ENCODE data around the gene AP1S3. TPM values are rescaled to one million over a fixed set of nuclear protein-coding genes. Genes with fewer than 3 reads are reported as not detected.

The AP1S3 gene
- total and polyA plus RNA-seq, 2 donors (not counting 3 experiments of a cell fraction or from before 2014, with no cell fraction given) = 0.69 to 3.8 TPM

DNA sequence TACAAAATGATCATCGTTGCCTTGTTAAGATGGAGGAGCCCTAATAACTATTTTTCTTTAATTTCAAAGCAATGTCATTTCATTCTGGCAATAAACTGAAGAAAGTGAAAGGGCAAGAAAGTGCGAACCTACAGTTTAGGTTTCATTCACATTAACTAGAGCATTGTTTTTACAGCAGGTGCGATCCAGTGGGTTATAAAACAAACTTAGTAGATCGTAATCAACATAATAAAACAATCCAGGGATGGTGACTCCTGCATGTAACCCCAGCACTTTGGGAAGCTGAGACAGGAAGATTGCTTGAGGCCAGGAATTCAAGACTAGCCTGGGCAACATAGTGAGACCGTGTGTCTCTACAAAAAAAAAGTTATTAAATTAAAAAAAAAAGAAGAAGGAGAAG is 51.1 kb downstream of the AP1S3 start:
- dilution Hi-C loops (cut with MboI; ENCODE audit: extremely low pct_ligation_motif_present, low sequenced_read_pairs) (no loop called here), intact Hi-C loops (cut with micrococcal nuclease) (no loop called here)
- Histone ChIP-seq H2AFZ (ENCODE audit: low read depth, low read length) (no peak overlapping the region), H3K27ac (ENCODE audit: insufficient read depth, low read depth, low read length) (no peak overlapping the region), H4K20me1 (replicated peaks; ENCODE audit: control insufficient read depth, extremely low read depth, insufficient read depth, low read length) (no peaks in the 10 kb centered on the region), H3K9me1 (replicated peaks; ENCODE audit: control insufficient read depth, extremely low read depth, insufficient read depth, low read length) (peaks cover 2% of the 10 kb centered on the region), H3K4me2 (ENCODE audit: insufficient read depth, low read length) (no peak overlapping the region), H3K9ac (replicated peaks; ENCODE audit: extremely low read depth, insufficient read depth, low read length) (no peak overlapping the region), H3K79me2 (ENCODE audit: control insufficient read depth, insufficient read depth, low read length) (no peaks in the 10 kb centered on the region), H3K4me1 (ENCODE audit: control insufficient read depth, extremely low read depth, insufficient read depth, low read length) (no peaks in the 10 kb centered on the region), H3K36me3 (ENCODE audit: control insufficient read depth in 2 of 2, extremely low read depth in 1 of 2, insufficient read depth in 2 of 2, low read length in 2 of 2) (no peaks in the 10 kb centered on the region), H3K4me3 (replicated peaks in 1 of 3; ENCODE audit: insufficient read depth in 1 of 3, low read depth in 1 of 3, low read length in 3 of 3) (no peak overlapping the region), H3K27me3 (ENCODE audit: control insufficient read depth in 2 of 2, insufficient read depth in 2 of 2, low read length in 2 of 2) (no peaks in the 10 kb centered on the region), H3K9me3 (replicated peaks; ENCODE audit: control insufficient read depth, insufficient read depth, low read length) (no peaks in the 10 kb centered on the region)
- FAIRE-seq = no peak
- DNase-seq (ENCODE audit: low read depth, low spot score) = no peak
- POLR2A ChIA-PET = no interaction called here
- no TSS peak for BruUV-seq (replicated peaks)
- TF ChIP-seq, protein P1, sequence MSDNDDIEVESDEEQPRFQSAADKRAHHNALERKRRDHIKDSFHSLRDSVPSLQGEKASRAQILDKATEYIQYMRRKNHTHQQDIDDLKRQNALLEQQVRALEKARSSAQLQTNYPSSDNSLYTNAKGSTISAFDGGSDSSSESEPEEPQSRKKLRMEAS (IDR thresholded peaks at IDR 0.05; ENCODE audit: insufficient read depth, insufficient read length) = no peak
- TF ChIP-seq GATA2 (IDR thresholded peaks at IDR 0.05; ENCODE audit: insufficient read depth, insufficient read length, low read depth, low read length) (no peak), POLR2AphosphoS5 (IDR thresholded peaks at IDR 0.05; ENCODE audit: insufficient read depth, low read depth, low read length) (no peak), EZH2 (IDR thresholded peaks at IDR 0.05; ENCODE audit: borderline replicate concordance, low read depth, low read length, severe bottlenecking) (no peak), POLR2A (IDR thresholded peaks at IDR 0.05; ENCODE audit: low read depth, low read length) (no peak), MYC (IDR thresholded peaks at IDR 0.05; ENCODE audit: low read depth, low read length) (no peak), FOS (IDR thresholded peaks at IDR 0.05; ENCODE audit: borderline replicate concordance, insufficient read depth, low read length) (no peak), JUN (IDR thresholded peaks at IDR 0.05; ENCODE audit: borderline replicate concordance, insufficient read depth, insufficient read length, low read depth) (no peak)
- TF ChIP-seq, protein P2, sequence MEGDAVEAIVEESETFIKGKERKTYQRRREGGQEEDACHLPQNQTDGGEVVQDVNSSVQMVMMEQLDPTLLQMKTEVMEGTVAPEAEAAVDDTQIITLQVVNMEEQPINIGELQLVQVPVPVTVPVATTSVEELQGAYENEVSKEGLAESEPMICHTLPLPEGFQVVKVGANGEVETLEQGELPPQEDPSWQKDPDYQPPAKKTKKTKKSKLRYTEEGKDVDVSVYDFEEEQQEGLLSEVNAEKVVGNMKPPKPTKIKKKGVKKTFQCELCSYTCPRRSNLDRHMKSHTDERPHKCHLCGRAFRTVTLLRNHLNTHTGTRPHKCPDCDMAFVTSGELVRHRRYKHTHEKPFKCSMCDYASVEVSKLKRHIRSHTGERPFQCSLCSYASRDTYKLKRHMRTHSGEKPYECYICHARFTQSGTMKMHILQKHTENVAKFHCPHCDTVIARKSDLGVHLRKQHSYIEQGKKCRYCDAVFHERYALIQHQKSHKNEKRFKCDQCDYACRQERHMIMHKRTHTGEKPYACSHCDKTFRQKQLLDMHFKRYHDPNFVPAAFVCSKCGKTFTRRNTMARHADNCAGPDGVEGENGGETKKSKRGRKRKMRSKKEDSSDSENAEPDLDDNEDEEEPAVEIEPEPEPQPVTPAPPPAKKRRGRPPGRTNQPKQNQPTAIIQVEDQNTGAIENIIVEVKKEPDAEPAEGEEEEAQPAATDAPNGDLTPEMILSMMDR (IDR thresholded peaks at IDR 0.05; ENCODE audit: extremely low read depth in 1 of 2, insufficient read depth in 1 of 2, low read depth in 1 of 2, low read length in 2 of 2) = no peak
- CTCF ChIA-PET = interaction anchor here (0.9 kb wide), 1 partner anchor 12 kb away, joined by 4 read pairs; no protein-coding TSS in a partner anchor
